ENCODE results near the gene PSMB8. TPM values are rescaled to one million over a fixed set of nuclear protein-coding genes. Genes with fewer than 3 reads are reported as not detected.

Gene PSMB8
- total and polyA plus RNA-seq, 2 of the 8 experiments (the other 6 are each of a cell fraction or from before 2014, with no cell fraction given), result 18.4 to 43.0 TPM

DNA sequence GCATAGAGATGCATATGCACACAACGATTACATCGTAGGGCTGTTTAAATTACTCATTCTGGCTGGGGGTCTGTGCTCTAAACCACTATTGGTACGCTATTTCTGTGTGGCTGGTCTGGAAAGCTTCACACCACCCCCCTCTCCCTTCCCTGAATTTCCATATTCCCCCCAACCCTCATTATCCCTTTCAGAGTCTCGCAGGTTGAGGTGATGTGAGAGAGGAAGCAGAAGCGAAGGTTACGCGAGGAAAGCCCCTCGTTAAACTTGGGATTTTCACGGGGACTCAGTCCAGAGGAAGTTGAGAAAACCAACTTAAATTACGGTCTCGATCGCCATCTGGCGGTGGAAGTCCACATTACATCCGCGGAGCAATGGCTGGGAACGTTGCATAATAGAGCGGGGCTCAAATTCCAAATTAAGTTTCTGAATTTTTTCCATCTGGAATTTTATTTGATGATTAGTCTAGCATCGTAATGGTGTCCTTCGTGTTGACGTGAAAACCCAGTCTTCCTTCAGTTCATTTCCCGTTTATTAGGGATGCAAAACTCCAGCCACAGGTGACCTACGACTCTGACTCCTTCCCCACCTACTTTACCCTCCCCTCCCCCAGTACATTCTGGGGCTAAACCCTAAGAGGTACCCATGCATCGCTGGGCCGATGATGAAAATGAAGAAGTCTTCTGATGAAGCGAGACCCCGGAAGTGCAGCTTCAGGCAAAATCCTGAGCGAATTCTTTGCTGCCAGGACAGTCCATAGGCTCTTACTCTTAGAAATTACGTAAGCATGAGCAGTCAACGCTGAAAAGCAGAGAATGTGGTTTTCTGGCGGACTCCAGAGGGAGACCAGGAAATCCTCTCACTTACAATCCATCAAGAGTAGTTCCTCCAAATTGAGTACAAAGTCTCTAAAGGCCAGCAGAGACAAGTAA is 46.7 kb downstream of the PSMB8 start:
- ChIA-PET POLR2A (ENCODE audit: partially characterized antibody) (no interaction called here), CTCF (ENCODE audit: partially characterized antibody) (interaction anchor here (0.6 to 3.0 kb wide), 13 partner anchors 9 to 383 kb away, joined by 3 to 25 read pairs (median 4); partner anchors contain the start of gene HLA-DOB)
- FAIRE-seq, result peak; percentile 95
- Histone ChIP-seq H2BK15ac (ENCODE audit: low read length) (no peak overlapping the region), H3K9ac (replicated peaks in 1 of 4; ENCODE audit: extremely low read depth in 1 of 4, low read depth in 3 of 4, low read length in 3 of 4) (no peak overlapping the region), H2AK5ac (ENCODE audit: low read depth, low read length) (no peak overlapping the region), H2AFZ (ENCODE audit: low read length) (peak overlapping the region; percentile 84), H3K79me1 (ENCODE audit: low read depth, low read length) (no peaks in the 10 kb centered on the region), H3K4me2 (ENCODE audit: insufficient read depth in 1 of 2, low read depth in 2 of 2, low read length in 2 of 2) (peak overlapping the region; percentile 33 to 68), H2BK12ac (ENCODE audit: low read depth, low read length) (no peak overlapping the region), H3K4me3 (ENCODE audit: extremely low read depth in 1 of 4, insufficient read depth in 2 of 4, low read depth in 3 of 4, low read length in 4 of 4) (peak overlapping the region in 3 of 4 experiments; percentile 7 to 48 (median 24); a peak in 4 of 8 replicates), H3K14ac (ENCODE audit: insufficient read length) (no peak overlapping the region), H3K9me3 (ENCODE audit: insufficient read depth in 2 of 2, low read depth in 1 of 2, low read length in 1 of 2) (peaks cover 4 to 6% of the 10 kb centered on the region in 2 experiments; a peak in 1 of 4 replicates), H4K8ac (ENCODE audit: extremely low read depth, insufficient read depth, low read length) (no peak overlapping the region), H4K5ac (ENCODE audit: insufficient read length, low read depth, low read length) (no peak overlapping the region), H3K27me3 (replicated peaks in 1 of 4; ENCODE audit: control insufficient read depth in 3 of 4, extremely low read depth in 1 of 4, insufficient read depth in 3 of 4, low read length in 3 of 4) (peaks cover 0 to 1% (median 0%) of the 10 kb centered on the region in 4 experiments; a peak in 1 of 7 replicates), H3K56ac (replicated peaks; ENCODE audit: insufficient read length, low read depth, low read length) (no peak overlapping the region), H3K4ac (replicated peaks; ENCODE audit: insufficient read length, low read depth, low read length) (no peak overlapping the region), H2BK120ac (replicated peaks; ENCODE audit: low read depth, low read length) (no peak overlapping the region), H3K27ac (ENCODE audit: low read depth, low read length) (no peak overlapping the region), H4K91ac (replicated peaks; ENCODE audit: insufficient read length, low read length) (no peak overlapping the region), H3K23me2 (ENCODE audit: low read depth, low read length) (no peaks in the 10 kb centered on the region), H3K23ac (ENCODE audit: insufficient read length) (no peak overlapping the region), H2BK20ac (ENCODE audit: low read length) (no peak overlapping the region), H2BK5ac (ENCODE audit: low read depth, low read length) (no peak overlapping the region), H3K36me3 (ENCODE audit: control insufficient read depth in 2 of 4, insufficient read depth in 4 of 4, low read length in 3 of 4) (no peaks in the 10 kb centered on the region), H3K4me1 (replicated peaks in 1 of 4; ENCODE audit: control insufficient read depth in 3 of 4, insufficient read depth in 4 of 4, low read length in 3 of 4) (peaks cover 0 to 3% (median 0%) of the 10 kb centered on the region in 4 experiments; a peak in 2 of 7 replicates), H3K18ac (ENCODE audit: extremely low read depth, low read length) (no peak overlapping the region), H4K20me1 (replicated peaks in 1 of 2; ENCODE audit: control insufficient read depth in 1 of 2, insufficient read depth in 2 of 2, low read length in 2 of 2) (no peaks in the 10 kb centered on the region), H3K79me2 (ENCODE audit: control insufficient read depth in 1 of 2, insufficient read depth in 2 of 2, low read length in 2 of 2) (no peaks in the 10 kb centered on the region)
- WGBS, 2 experiments (ENCODE audit: extremely low coverage in 1 of 2, insufficient coverage in 1 of 2, insufficient read length in 1 of 2, insufficient replicate concordance in 2 of 2, low coverage in 1 of 2, low lambda C conversion rate in 2 of 2, missing lambda C conversion rate in 1 of 2), result 25% methylated on average over 30 of the region's 30 CpGs; no CpG with 5 or more reads in 1 of the 2 experiments
- DNase-seq (ENCODE audit: low read depth in 1 of 2, low spot score in 2 of 2), result peak; percentile 19 to 97
- TF ChIP-seq, protein P1, sequence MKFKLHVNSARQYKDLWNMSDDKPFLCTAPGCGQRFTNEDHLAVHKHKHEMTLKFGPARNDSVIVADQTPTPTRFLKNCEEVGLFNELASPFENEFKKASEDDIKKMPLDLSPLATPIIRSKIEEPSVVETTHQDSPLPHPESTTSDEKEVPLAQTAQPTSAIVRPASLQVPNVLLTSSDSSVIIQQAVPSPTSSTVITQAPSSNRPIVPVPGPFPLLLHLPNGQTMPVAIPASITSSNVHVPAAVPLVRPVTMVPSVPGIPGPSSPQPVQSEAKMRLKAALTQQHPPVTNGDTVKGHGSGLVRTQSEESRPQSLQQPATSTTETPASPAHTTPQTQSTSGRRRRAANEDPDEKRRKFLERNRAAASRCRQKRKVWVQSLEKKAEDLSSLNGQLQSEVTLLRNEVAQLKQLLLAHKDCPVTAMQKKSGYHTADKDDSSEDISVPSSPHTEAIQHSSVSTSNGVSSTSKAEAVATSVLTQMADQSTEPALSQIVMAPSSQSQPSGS (IDR thresholded peaks at IDR 0.05; ENCODE audit: low read length), result no peak
- no peak for TF ChIP-seq SUZ12 (IDR thresholded peaks at IDR 0.05; ENCODE audit: low read length)
- TF ChIP-seq SIN3A (conservative IDR thresholded peaks at IDR 0.05 in 1 of 2, IDR thresholded peaks at IDR 0.05 in 1 of 2; ENCODE audit: low read depth in 1 of 2, low read length in 2 of 2), result no peak
- TF ChIP-seq HDAC2 (IDR thresholded peaks at IDR 0.05; ENCODE audit: borderline replicate concordance in 1 of 2, low read depth in 2 of 2, low read length in 2 of 2), result no peak
- no peak for TF ChIP-seq FOSL1 (IDR thresholded peaks at IDR 0.05; ENCODE audit: insufficient read depth, low read depth, low read length)
- no peak for TF ChIP-seq RXRA (IDR thresholded peaks at IDR 0.05; ENCODE audit: insufficient read depth, low read depth, low read length)
- no peak for TF ChIP-seq POLR2AphosphoS5 (IDR thresholded peaks at IDR 0.05; ENCODE audit: low read depth, low read length)
- TF ChIP-seq SAP30 (IDR thresholded peaks at IDR 0.05; ENCODE audit: insufficient read depth, insufficient replicate concordance, low read length), result no peak
